ENCODE data around the gene KCNG3.
"Not testable (repeated sequence)": the region's sequence is repeated elsewhere in the genome, so short reads cannot be mapped to it uniquely, and the experiment has no call there.

KCNG3 gene

DNA sequence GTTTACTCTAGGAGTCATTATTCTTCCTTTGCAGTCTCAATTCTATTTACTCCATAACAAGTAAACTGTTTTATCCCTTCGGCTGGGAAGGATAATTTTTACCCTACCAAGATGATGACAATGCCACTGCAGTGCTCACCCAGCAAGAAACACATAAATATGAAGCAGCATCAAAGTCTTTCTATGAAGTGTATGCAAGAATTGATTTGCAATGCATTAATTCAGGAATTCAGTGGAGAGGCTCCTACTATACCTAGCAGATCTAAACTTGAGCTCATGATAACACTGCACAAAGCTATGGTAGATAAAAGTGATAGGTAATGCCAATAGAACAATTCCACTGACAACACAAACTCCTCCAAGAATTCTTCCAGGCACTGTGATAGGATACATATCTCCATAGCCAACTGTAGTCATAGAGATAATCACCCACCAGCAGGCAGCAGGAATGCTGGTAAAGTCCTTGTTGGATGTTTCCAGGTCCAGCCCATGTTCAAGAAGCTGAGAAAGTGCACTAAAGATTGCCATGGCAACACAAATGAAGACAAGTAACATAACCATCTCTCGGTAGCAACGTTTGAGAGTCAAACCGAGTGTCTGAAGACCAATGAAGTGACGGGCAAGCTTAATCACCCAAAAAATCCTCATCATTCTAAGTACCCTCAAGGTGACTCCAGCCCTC, 49.9 kb downstream of the KCNG3 start:
- in situ Hi-C loops (cut with MboI; ENCODE audit: low pct_unique_long_range_greater_than_20kb, low sequenced_read_pairs), result no loop called here
- no peak for DNase-seq

DNA sequence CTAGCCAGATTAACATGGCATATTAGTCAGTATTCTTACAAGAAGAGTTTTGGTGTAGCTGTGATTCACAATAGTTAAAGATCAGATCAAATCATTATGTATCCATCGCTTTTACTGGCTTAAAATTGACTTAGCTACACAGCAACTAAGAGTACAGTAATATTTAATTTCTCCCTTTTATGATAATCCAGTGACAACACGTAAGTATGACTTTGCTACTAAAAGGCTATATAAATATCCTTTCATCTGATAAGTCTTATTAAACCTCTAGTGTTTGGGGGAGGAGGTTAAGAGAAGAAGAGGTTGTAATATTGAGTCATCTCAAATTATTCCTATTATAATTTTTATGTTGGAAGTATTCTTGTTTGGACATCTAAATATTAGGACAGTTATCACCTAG, 51.0 kb downstream of the KCNG3 start:
- in situ Hi-C loops (cut with MboI; ENCODE audit: low pct_unique_long_range_greater_than_20kb, low sequenced_read_pairs), result no loop called here
- no peak for DNase-seq

DNA sequence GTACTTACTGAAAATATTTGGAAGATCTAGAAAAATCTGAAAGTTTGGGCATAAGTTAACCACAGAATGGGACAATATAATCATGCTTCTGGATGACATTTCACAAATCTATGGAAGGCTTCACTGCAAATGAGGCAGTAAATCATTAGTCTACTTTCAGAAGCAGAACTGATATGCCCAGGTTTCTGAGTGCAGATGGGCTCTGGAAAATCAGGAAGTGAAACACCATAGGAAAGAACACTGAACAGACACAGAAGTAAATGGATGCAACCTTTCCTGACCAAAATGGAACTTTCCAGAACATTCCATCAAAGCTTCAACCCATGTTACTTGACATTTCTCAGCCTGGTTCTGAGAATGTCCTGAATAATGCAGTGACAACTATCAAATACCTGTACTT, 55.1 kb downstream of the KCNG3 start:
- in situ Hi-C loops (cut with MboI; ENCODE audit: low pct_unique_long_range_greater_than_20kb, low sequenced_read_pairs), result no loop called here
- DNase-seq, result peak; percentile 38

DNA sequence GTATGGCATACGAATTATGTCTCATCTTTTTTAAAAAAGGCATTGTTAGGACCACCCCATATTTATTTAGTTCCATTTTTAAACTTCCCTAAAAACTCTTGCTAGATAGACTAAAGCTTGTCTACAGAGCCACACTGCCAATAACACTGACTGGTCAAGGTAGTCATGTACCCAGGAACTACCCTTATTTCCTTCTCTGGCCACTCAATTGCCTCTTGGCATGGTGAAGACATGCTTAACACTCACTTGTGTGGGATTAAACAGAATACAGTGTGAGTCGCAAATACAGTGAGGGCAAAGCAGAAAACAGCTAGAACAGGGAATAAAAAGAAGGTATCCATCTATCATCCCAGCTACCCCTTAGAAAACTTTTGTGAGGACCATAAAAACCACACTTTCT, 57.4 kb downstream of the KCNG3 start:
- in situ Hi-C loops (cut with MboI; ENCODE audit: low pct_unique_long_range_greater_than_20kb, low sequenced_read_pairs), result no loop called here
- no peak for DNase-seq

DNA sequence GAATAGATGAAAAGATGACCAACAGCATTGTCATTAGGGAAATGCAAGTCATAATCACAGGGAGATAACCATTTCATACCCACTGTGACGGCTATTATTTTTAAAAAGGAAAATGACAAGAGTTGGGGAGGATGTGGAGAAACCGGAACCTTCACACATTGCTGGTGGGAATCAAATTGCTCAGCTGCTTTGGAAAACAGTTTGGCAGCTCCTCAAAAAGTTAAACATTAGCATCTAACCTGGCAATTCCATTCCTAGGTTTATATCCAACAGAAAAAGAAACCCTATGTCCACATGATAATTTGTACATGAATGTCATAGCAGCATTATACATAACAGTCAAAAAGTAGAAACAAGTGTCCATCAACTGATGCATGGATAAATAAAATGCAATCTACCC, 58.2 kb downstream of the KCNG3 start:
- DNase-seq, result no peak
- in situ Hi-C loops (cut with MboI; ENCODE audit: low pct_unique_long_range_greater_than_20kb, low sequenced_read_pairs), result no loop called here

DNA sequence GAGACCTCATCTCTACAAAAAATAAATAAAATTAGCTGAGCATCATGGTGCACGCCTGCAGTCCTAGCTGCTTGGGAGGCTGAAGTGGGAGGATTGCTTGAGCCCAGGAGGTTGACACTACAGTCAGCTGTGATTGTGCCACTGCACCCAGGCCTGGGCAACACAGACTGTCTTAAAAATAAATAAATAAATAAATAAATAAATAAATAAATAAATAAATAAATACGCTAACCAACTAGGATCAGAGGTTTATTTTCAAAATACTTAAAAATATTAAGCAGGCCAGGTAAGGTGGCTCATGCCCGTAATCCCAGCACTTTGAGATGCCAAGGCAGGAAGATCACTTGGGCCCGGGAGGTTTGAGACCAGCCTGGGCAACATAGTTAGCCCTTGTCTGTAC, 63.6 kb downstream of the KCNG3 start:
- in situ Hi-C loops (cut with MboI; ENCODE audit: low pct_unique_long_range_greater_than_20kb, low sequenced_read_pairs), result no loop called here
- no peak for DNase-seq

DNA sequence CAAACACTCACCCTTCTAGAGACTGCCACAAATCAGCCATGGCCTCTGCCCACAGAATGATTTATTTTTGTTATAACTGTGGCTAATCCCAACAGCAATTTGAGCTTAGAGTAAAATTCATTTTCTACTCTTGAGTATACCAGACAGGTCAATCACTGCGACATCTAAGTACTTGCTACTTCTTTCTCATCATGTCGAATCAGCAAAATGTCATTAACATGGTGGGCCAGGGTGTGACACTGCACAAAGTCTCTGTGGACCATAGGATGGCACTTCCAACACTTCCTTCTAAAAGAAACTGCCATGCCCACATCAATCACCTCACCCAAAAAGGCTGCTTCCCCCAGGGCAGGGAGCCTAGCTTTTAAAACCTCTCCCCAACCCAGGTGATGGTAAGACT, 64.4 kb downstream of the KCNG3 start:
- in situ Hi-C loops (cut with MboI; ENCODE audit: low pct_unique_long_range_greater_than_20kb, low sequenced_read_pairs), result no loop called here
- no peak for DNase-seq

DNA sequence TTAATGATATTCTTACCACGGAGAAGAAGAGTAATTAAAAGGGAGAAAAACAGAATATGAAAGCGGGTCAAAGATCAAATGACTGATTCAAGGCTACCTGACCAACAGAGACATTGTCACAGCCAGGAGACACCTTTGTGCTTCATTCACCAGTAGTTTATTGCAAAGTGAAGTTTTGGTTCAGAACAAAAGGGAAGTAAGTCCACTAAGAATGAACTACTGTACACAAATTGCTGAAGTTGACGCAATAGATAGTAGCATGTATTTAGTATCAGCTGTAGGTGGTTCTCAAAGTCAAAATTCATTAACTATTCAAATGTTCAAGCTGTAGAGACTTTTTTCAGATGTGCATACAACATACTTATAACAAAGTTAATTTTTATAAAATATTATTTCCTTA, 68.1 kb downstream of the KCNG3 start:
- DNase-seq, result no peak
- in situ Hi-C loops (cut with MboI; ENCODE audit: low pct_unique_long_range_greater_than_20kb, low sequenced_read_pairs), result no loop called here

DNA sequence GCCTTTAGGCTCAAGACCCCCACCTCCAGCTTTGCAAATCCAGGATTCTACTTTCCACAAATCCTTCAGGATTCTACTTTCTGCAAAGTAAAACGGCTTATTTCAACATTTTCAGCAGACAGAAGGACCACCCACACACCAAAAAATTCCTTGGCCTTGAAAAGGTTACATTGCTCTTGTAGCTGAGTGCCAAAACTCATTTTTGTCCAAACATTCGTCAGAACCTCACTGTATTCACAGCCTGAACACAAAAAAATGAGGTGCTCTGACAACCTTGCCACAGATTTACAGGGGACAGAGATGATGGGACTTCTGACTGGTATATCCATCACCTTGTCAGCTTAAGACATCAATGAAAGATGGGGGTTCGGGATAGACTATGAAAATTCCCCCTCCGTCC, 69.7 kb downstream of the KCNG3 start:
- no peak for DNase-seq
- in situ Hi-C loops (cut with MboI; ENCODE audit: low pct_unique_long_range_greater_than_20kb, low sequenced_read_pairs), result no loop called here

DNA sequence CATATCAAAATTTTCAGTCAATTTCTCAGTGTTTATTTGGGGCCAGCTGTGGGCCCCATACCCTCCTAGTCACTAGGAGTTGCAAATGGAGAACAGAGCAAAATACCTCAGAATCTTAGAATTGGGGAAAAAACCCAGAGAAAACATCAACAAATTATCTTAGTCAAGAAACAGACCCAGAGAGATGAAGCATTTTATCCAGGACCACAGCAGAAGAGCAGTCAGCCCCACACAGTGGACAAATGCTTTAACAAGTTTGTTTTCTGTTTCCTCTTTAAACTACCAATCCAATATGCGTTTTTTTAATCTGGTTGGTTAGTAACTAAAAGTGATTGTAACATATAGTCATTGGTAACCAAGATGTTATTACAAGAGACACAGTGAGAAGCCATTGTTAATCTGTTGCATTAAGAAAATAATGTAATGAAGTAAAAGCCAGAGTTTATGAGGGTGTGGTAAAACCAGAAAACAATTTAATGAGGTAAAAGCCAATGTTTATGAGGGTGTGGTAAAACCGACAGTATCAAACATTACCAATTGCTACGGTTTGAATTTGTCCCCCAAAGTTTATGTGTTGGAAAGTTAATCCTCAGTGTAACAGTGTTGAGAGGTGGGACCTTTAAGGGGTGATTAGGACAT, 72.1 kb downstream of the KCNG3 start:
- in situ Hi-C loops (cut with MboI; ENCODE audit: low pct_unique_long_range_greater_than_20kb, low sequenced_read_pairs), result no loop called here
- no peak for DNase-seq

DNA sequence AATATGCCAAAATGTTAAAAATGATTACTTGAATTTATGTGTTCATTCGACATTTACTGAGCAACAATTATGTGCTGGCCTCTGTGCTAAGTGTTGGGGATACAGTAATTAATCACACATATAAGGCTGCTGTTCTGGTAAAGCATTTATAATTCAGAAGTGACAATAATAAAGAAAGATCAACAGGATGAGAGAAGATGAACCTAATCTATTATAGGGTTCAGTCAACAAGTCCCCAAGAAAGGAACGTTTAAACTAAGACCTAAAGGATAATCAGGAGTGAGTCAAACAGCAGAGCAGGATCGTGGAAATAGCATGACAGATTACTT, 72.7 kb downstream of the KCNG3 start:
- no peak for DNase-seq
- in situ Hi-C loops (cut with MboI; ENCODE audit: low pct_unique_long_range_greater_than_20kb, low sequenced_read_pairs), result no loop called here

DNA sequence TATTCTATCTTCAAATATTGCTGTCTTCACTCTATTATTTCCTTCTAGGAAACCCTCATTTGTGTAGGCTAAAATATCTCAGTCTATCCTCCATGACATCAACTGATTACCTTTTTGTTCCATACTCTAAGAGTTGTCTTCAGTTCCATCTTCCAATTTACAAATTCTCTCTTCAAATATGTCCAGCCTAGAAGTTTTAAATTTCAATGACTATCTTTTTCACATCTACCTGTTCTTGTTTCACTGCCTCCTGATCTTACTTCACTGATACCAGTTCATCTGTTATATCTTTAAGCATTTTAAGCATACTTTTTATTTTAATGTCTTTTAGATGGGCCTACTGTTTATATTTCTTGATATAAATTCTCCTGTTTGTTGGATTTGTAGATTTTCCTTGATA, 79.1 kb downstream of the KCNG3 start:
- in situ Hi-C loops (cut with MboI; ENCODE audit: low pct_unique_long_range_greater_than_20kb, low sequenced_read_pairs), result no loop called here
- DNase-seq, result no peak

DNA sequence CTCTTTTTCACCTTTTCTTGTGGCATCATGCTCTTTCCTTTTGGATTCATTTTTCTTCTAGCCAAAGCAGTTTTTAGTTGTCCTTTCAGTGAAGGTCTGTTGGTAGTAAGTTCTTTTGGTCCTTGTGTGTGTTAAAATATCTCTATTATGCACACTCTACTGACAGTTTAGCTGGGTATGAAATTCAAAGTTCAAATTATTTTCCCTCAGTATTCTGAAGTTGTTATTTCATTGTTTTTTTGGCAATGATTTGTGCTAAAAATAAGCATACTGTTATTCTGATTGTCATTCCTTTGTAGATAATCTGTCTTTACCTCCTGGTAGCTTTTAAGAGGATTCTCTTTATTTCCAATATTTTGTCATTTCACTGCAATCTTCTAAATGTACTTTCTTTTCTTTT, 79.6 kb downstream of the KCNG3 start:
- in situ Hi-C loops (cut with MboI; ENCODE audit: low pct_unique_long_range_greater_than_20kb, low sequenced_read_pairs), result no loop called here

DNA sequence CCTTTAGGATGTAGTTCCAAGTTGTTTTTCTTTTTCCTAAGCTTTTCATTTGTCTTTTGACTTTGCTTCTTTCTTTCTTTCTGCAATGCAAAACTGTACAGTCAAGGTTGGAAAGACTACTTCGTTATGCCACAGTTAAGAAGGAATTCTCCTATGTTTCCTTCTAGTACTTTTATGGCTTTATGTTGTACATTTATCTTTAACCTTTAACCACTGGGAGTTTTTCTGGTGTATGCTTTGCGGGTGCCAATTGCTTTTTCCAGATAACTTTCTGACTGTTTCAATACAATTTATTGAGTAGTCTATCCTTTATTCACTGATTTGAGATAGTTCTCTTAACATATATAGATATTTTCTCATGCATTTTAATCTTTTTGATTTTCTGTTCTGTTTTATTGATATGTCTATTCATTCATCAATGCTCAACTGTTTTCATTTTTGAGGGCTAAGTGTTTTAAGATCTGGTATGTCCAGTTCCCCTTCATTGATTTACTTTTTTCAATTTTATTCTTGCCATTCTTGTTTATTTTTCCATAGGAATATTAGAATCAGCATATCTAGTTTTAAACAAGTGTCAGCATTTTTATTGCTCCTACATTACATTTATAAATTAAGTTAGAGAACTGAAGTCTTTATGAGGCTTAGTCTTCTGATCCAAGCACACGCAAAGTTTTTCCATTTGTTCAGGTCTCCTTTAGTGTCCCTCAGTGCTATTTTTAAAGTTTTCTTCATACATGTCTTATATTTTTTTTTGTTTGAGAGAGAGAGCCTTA, 82.9 kb downstream of the KCNG3 start:
- DNase-seq, result no peak
- in situ Hi-C loops (cut with MboI; ENCODE audit: low pct_unique_long_range_greater_than_20kb, low sequenced_read_pairs), result no loop called here

More for the DNA sequence above, 79.6 kb downstream of the KCNG3 start:
- DNase-seq, result no peak

DNA sequence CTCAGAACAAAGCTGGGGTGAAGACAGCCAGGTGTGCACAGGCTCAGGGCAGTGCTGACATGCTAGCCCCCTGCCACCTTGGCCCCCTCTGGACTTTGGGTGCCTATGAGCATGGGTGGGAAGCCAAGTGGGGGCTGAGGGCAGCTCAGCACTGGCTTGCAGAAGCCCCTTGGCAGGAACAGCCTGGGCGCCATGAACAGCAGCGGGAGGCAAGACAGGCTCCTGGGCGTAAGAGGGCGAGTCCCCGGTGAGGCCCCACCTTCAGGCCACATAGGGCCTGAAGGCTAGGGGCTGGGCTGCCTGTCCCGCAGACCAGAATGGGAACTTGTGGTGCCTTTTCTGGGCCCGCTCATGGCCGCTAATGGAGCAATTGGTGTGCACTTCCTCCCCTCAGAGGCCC, 85.8 kb downstream of the KCNG3 start:
- DNase-seq, result no peak
- in situ Hi-C loops (cut with MboI; ENCODE audit: low pct_unique_long_range_greater_than_20kb, low sequenced_read_pairs), result no loop called here

DNA sequence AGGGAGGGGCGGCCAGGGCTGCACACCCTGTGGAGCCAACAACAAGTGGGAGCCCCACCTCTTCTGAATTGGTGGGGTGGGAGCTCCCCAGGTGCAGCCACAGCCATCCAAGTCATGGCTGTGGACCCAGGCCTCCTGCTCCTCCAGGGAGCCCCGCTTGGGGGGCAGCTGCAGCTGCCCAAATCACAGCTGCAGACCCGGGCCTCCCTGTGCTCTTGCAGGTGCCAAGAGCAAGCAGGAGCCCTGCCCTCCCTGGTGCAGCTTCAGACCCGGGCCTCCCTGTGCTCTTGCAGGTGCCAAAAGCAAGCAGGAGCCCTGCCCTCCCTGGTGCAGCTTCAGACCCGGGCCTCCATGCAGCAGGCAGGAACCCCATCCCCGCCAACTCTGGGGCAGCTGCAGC, 86.3 kb downstream of the KCNG3 start:
- no peak for DNase-seq
- in situ Hi-C loops (cut with MboI; ENCODE audit: low pct_unique_long_range_greater_than_20kb, low sequenced_read_pairs), result no loop called here

DNA sequence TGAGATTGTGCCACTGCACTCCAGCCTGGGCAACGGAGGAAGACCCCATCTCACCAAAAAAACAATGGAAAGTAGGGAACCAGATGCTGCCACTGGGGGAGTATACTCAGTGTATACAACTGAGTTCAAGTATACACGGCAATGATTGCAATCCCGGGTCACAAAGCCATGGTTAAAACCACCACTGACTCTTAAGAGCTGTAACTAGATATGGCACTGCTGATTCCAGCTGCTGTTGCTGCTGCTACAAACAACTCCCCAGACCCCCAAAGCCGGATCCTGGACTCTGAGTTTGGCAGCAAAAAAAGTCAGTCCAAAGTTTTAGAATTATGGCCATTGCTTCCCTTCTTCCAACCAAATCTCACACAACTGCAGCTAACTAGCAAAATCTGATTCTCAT, 89.1 kb downstream of the KCNG3 start:
- DNase-seq, result no peak

DNA sequence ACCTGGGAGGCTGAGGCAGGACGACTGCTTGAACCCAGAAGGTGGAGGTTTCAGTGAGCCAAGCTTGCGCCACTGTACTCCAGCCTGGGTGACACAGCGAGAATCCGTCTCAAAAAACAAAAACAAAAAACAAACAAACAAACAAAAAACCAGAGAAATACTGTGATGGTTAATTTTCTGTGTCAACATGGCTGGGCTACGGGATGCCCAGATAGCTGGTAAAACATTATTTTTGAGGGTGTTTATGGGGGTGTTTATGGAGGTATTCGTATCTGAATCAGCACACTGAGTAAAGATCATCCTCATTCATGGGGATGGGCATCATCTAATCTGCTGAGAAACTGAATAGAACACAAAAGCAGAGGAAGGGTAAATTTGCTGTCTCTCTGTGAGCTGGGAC, 92.0 kb downstream of the KCNG3 start:
- in situ Hi-C loops (cut with MboI; ENCODE audit: low pct_unique_long_range_greater_than_20kb, low sequenced_read_pairs), result no loop called here
- no peak for DNase-seq

More for the DNA sequence above, 89.1 kb downstream of the KCNG3 start:
- in situ Hi-C loops (cut with MboI; ENCODE audit: low pct_unique_long_range_greater_than_20kb, low sequenced_read_pairs), result no loop called here

DNA sequence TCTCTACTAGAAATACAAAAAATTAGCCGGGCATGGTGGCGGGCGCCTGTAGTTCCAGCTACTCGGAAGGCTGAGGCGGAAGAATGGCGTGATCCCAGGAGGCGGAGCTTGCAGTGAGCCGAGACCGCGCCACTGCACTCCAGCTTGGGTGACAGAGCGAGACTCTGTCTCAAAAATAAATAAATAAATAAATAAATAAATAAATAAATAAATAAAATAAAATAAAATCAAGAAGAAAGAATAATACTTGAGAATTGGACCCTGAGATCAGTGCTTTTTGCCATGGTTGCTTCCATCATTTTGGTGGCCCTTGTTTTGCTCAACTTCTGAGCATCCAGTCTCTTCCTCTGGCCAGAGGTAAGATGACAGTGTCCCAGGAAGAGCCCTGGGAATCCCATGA, 95.7 kb downstream of the KCNG3 start:
- DNase-seq; in situ Hi-C loops (cut with MboI; ENCODE audit: low pct_unique_long_range_greater_than_20kb, low sequenced_read_pairs): not testable (repeated sequence)

DNA sequence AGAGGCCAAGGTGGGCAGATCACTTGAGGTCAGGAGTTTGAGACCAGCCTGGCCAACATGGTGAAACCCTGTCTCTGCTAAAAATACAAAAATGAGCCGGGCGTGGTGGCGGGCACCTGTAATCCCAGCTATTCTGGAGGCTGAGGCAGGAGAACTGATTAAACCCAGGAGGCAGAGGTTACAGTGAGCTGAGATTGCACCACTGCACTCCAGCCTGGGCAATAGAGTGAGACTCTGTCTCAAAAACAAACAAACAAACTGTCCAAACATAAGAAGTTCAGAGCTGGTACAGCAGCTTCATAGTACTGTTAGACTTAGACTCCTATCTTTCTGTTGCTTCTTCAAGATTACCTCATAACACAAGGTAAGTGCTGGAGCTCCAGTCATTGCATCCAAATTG, 100.5 kb downstream of the KCNG3 start:
- DNase-seq; in situ Hi-C loops (cut with MboI; ENCODE audit: low pct_unique_long_range_greater_than_20kb, low sequenced_read_pairs): not testable (repeated sequence)

DNA sequence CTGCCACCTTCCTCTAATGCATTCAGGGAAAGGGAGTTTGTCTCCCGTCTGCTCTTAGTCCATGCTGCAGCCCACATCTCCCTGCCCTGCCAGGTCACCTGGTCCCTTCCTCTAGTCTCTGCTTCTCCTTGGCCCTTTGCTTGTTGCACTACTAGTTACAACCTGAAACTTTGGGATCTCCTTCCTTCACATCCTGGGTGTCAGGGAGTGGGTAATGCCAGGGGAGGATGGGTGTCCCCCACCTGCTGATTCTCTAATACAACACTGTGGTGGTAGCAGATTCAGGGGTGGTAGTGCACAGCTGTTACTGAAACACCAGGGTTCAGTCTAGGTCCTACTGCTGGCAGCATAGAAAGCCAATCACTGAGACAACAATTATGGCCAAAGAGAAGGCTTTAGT, 101.6 kb downstream of the KCNG3 start:
- in situ Hi-C loops (cut with MboI; ENCODE audit: low pct_unique_long_range_greater_than_20kb, low sequenced_read_pairs), result no loop called here
- no peak for DNase-seq
